Testis (tissue), 2 donors: ENCODE results near the gene PHLDA1.

Source experiments
- POLR2A ChIP-seq: fragments of 450-650 bp; IDR thresholded peaks from one replicate; pipeline ENCODE4 v1.6.1; 2017; ENCODE audit warnings: antibody characterized with exemption, mild to moderate bottlenecking, moderate library complexity
- TF ChIP-seq, protein P1 (sequence below), 3 experiments: fragments of 450-650 bp in 2 of 3; fragments of 200-600 bp in 1 of 3; sonication (generic) in 1 of 3; IDR thresholded peaks; one replicate each; pipeline ENCODE4 v1.5.1; 2016 to 2019; ENCODE audit warnings: antibody characterized with exemption in 3 of 3, mild to moderate bottlenecking in 2 of 3, moderate library complexity in 1 of 3

DNA sequence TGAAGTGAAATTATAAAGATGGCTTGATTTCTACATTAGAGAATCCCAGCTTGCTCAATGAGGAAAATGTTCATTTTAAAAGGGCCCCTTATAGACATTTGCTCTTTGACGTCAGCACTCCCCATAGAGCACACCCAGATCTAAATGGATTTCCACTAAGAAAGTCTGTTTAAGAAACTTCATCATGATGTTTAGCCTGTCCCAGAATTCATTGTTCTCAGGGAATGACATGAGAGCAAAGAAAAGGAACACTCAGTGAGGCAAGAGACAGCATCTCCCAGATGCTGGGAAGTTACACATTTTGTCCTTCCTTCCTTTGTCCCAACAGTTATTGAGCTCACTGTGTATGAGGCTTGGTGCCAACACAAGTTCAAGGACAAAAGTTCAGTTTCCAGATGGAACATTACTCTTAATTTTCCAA, 4.9 kb downstream of the PHLDA1 start:
- no peak for TF ChIP-seq POLR2A
- TF ChIP-seq, protein P1, sequence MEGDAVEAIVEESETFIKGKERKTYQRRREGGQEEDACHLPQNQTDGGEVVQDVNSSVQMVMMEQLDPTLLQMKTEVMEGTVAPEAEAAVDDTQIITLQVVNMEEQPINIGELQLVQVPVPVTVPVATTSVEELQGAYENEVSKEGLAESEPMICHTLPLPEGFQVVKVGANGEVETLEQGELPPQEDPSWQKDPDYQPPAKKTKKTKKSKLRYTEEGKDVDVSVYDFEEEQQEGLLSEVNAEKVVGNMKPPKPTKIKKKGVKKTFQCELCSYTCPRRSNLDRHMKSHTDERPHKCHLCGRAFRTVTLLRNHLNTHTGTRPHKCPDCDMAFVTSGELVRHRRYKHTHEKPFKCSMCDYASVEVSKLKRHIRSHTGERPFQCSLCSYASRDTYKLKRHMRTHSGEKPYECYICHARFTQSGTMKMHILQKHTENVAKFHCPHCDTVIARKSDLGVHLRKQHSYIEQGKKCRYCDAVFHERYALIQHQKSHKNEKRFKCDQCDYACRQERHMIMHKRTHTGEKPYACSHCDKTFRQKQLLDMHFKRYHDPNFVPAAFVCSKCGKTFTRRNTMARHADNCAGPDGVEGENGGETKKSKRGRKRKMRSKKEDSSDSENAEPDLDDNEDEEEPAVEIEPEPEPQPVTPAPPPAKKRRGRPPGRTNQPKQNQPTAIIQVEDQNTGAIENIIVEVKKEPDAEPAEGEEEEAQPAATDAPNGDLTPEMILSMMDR (IDR thresholded peaks at IDR 0.05) = no peak
